ENCODE measurements around the gene FAM25G.
"Not testable (repeated sequence)": the region's sequence is repeated elsewhere in the genome, so short reads cannot be mapped to it uniquely, and the experiment has no call there.

The FAM25G gene

DNA sequence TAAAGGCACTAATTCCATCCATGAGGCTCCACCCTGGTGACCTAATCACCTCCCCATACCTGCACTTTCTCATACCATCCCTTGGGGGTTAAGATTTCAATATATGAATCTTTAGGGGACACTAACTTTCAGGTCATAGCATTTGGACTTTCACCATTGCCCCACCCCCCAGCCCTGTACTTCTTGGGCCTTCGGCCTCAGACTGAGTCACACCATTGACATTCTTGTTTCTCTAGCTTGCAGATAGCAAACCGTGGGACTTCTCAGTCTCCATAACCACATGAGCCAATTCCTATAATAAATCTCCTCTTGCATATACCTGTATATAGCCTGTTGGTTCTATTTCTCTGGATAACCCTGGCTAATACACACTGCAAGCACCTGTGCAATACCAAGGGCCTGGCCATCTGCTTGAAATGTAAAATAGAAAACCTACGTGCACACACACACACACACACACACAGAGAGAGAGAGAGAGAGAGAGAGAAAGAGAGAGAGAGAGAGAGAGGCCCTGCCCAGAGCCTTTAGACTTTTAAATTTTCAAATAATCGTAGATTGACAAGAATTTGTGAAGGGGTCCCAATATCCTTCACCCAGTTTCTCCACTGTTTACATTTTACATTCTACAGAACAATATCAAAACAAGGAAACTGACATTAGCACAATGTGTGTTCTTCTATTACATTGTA is 32.9 kb downstream of the FAM25G start:
- DNase-seq = no peak
- H3K36me3 ChIP-seq = no peaks in the 10 kb centered on the region
- peaks cover 0 to 3% (median 1%) of the 10 kb centered on the region in 4 donors for H3K4me1 ChIP-seq
- no peaks in the 10 kb centered on the region for H3K27me3 ChIP-seq
- no peak overlapping the region for H3K27ac ChIP-seq
- intact Hi-C loops (cut with DNase I; ENCODE audit: low total_unique reads) = no loop called here
- TF ChIP-seq CTCF (IDR thresholded peaks at IDR 0.05) = no peak
- no peak overlapping the region for H3K4me3 ChIP-seq
- H3K9me3 ChIP-seq = no peaks in the 10 kb centered on the region

DNA sequence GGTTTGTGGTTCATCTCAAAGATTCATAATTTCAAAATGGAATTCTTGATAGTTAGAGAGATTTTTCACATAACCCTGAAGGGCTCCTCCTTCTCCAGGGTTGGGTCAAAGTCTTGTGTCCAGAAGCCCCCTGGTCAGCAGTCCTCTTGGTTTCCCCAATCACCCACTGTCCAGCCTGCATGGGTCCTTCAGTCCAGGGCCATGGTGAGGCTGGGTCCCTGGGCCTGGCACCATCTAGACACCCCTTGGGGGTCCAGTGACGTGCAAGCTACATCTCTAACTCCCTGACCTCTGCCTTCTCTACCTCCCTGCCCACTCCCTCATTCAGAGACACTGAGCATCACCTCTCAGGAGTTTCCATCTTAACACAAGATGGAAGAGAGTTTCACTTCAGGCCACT is 33.7 kb downstream of the FAM25G start:
- no peak for DNase-seq
- Histone ChIP-seq H3K36me3 (no peaks in the 10 kb centered on the region), H3K9me3 (no peaks in the 10 kb centered on the region), H3K27ac (no peak overlapping the region), H3K4me1 (peaks cover 0 to 3% (median 1%) of the 10 kb centered on the region in 4 donors), H3K4me3 (no peak overlapping the region), H3K27me3 (no peaks in the 10 kb centered on the region)
- intact Hi-C loops (cut with DNase I; ENCODE audit: low total_unique reads) = no loop called here
- TF ChIP-seq CTCF (IDR thresholded peaks at IDR 0.05) = no peak

DNA sequence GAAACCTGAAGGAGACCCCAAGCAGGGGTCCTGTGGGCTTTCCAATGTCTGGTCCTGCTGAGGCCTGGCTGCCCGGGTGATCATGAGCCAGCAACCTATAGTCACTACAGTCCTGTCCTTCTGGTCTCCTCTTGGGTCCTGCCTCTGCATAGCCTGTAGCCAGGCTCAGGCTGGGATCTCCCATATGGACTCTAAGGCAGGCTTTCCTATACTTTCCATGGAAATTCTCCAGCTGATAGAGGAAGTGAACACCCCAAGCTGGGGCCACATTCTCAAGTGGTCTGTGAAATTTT is 34.0 kb downstream of the FAM25G start:
- DNase-seq = no peak
- H3K9me3 ChIP-seq = no peaks in the 10 kb centered on the region
- no peak overlapping the region for H3K4me3 ChIP-seq
- intact Hi-C loops (cut with DNase I; ENCODE audit: low total_unique reads) = no loop called here
- H3K36me3 ChIP-seq = no peaks in the 10 kb centered on the region
- no peak overlapping the region for H3K27ac ChIP-seq
- no peak for TF ChIP-seq CTCF (IDR thresholded peaks at IDR 0.05)
- peaks cover 0 to 3% (median 1%) of the 10 kb centered on the region in 4 donors for H3K4me1 ChIP-seq
- H3K27me3 ChIP-seq = no peaks in the 10 kb centered on the region

DNA sequence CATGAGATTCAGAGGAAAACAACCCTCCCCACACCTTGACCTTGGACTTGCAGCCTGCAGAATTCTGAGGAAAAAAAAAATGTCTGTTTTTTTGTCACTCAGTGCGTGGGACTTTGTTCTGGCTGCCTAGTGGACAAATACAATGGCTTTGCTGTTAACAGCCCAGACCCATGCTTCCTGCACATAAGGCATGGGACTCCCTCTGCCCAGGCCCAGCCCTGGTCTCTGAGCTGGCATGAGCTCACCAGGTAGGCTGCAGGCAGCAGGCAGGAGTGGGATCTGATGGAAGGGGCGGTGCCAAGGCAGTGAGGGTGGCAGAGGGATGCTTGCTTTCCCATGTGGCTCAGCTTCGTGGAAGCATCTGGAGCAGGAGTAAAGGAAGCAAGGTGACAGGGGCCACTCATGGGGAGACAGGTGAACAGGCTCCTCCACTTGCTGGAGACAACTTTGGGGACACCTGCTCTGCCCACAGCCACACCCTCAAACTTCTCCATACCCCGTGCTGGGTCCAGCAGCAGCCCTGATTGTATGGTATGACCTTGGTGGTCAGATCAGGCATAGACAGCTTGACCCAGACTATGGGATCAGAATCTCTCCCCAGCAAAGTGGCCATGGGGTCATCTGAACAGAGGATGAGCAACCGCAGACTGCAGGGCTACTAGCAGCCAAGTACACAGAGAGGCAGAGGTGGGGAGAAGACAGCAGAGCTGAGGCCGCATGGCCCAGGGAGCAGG is 34.5 kb downstream of the FAM25G start:
- Histone ChIP-seq H3K4me3 (no peak overlapping the region), H3K9me3 (no peaks in the 10 kb centered on the region), H3K4me1 (peaks cover 0 to 3% (median 1%) of the 10 kb centered on the region in 4 donors), H3K27ac (no peak overlapping the region), H3K36me3 (no peaks in the 10 kb centered on the region), H3K27me3 (no peaks in the 10 kb centered on the region)
- no peak for TF ChIP-seq CTCF (IDR thresholded peaks at IDR 0.05)
- intact Hi-C loops (cut with DNase I; ENCODE audit: low total_unique reads) = no loop called here
- DNase-seq = no peak

GRCh38 chr10:47456079-47456785 is 35.3 kb downstream of the FAM25G start:
- Histone ChIP-seq H3K4me1 (peaks cover 0 to 3% (median 0%) of the 10 kb centered on the region in 4 donors), H3K27ac (no peak overlapping the region), H3K9me3 (no peaks in the 10 kb centered on the region), H3K36me3 (no peaks in the 10 kb centered on the region), H3K4me3 (no peak overlapping the region), H3K27me3 (no peaks in the 10 kb centered on the region)
- no peak for DNase-seq
- no peak for TF ChIP-seq CTCF (IDR thresholded peaks at IDR 0.05)
- intact Hi-C loops (cut with DNase I; ENCODE audit: low total_unique reads) = no loop called here

DNA sequence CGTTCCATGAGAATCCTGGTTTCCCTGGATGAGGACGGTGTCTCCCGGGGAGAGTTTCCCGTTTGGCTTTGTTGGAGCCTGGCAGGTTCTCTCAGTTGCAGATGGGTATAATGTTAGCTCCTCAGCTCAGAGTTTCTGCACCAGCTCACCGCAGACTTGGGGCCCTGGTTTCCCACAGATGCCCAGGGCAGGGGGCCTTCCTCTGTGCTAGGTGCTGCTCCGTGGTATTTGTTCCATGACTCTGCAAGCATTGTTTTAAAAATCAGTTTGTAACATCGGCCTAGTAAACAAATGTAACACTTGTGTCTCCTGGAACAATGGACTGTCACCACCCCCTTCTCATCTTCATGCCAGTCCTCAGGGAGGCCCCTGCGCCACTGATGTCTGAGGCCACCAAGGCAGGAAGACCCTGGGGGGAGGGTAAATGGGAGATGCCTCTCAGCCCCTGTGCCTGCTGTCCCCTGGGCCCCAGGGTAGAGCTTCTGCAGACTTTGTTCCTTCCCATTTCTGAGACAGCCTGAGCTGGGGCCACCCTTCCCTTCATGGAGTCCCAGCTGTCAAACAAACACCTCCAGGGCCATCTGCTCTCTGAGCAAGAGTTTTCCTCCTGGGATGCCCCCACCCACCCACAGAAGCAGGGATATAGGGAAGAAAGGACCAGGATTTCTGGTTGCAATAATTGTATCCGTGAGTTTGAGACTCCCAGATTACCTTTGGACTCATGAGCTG is 36.0 kb downstream of the FAM25G start:
- H3K27me3 ChIP-seq; H3K4me1 ChIP-seq; intact Hi-C loops (cut with DNase I; ENCODE audit: low total_unique reads); H3K4me3 ChIP-seq; H3K36me3 ChIP-seq; DNase-seq; H3K9me3 ChIP-seq; H3K27ac ChIP-seq: not testable (repeated sequence)
